ENCODE data around the gene B3GAT2. TPM values are rescaled to one million over a fixed set of nuclear protein-coding genes. Genes with fewer than 3 reads are reported as not detected.

The B3GAT2 gene
- total and polyA plus RNA-seq, 2 of the 13 experiments (the other 11 are each of a cell fraction or from before 2014, with no cell fraction given), result 0.01 to 0.02 TPM

GRCh38 chr6:70955441-70956190 is 1.2 kb downstream of the B3GAT2 start (continued):
- TF ChIP-seq HNF4G (IDR thresholded peaks at IDR 0.05; ENCODE audit: borderline replicate concordance, low read depth, low read length) (no peak), HNF4G (CRISPR knock-in tag; IDR thresholded peaks at IDR 0.05; ENCODE audit: borderline replicate concordance, low read depth) (no peak), ZNF160 (CRISPR knock-in tag; IDR thresholded peaks at IDR 0.05) (no peak; the same call in 1 of the 2 replicates), SAP130 (CRISPR knock-in tag; IDR thresholded peaks at IDR 0.05; ENCODE audit: low read depth) (peak; percentile 46), ZSCAN21 (CRISPR knock-in tag; IDR thresholded peaks at IDR 0.05; ENCODE audit: borderline replicate concordance) (peak; percentile 85), THAP7 (CRISPR knock-in tag; IDR thresholded peaks at IDR 0.05) (no peak), ZNF788 (CRISPR knock-in tag; IDR thresholded peaks at IDR 0.05; ENCODE audit: borderline replicate concordance) (no peak), JUN (CRISPR knock-in tag; IDR thresholded peaks at IDR 0.05) (no peak), ZNF841 (CRISPR knock-in tag; IDR thresholded peaks at IDR 0.05; ENCODE audit: borderline replicate concordance) (no peak), THAP8 (CRISPR knock-in tag; IDR thresholded peaks at IDR 0.05; ENCODE audit: borderline replicate concordance) (no peak), ZNF431 (CRISPR knock-in tag; IDR thresholded peaks at IDR 0.05; ENCODE audit: borderline replicate concordance, low read depth) (no peak), ZBTB7A (CRISPR knock-in tag; IDR thresholded peaks at IDR 0.05) (no peak), ZNF761 (CRISPR knock-in tag; conservative IDR thresholded peaks at IDR 0.05) (0 out of 2 replicates have a peak, but pooled peaks have one; percentile 62), ZNF44 (CRISPR knock-in tag; IDR thresholded peaks at IDR 0.05) (no peak), ZNF83 (CRISPR knock-in tag; IDR thresholded peaks at IDR 0.05; ENCODE audit: borderline replicate concordance) (no peak), FOSL1 (CRISPR knock-in tag; IDR thresholded peaks at IDR 0.05; ENCODE audit: borderline replicate concordance) (no peak), RORA (CRISPR knock-in tag; IDR thresholded peaks at IDR 0.05) (no peak), ZNF746 (CRISPR knock-in tag; IDR thresholded peaks at IDR 0.05) (no peak; the same call in 1 of the 2 replicates), ZNF234 (CRISPR knock-in tag; conservative IDR thresholded peaks at IDR 0.05) (no peak), TRIM24 (CRISPR knock-in tag; IDR thresholded peaks at IDR 0.05) (no peak), ZKSCAN5 (CRISPR knock-in tag; IDR thresholded peaks at IDR 0.05) (no peak), MXI1 (IDR thresholded peaks at IDR 0.05; ENCODE audit: borderline replicate concordance, low read depth, low read length) (no peak), ZNF740 (CRISPR knock-in tag; IDR thresholded peaks at IDR 0.05) (no peak; the same call in 1 of the 2 replicates), SPEN (CRISPR knock-in tag; IDR thresholded peaks at IDR 0.05; ENCODE audit: low read depth) (0 out of 2 replicates have a peak, but pooled peaks have one; percentile 63), ZBTB21 (CRISPR knock-in tag; IDR thresholded peaks at IDR 0.05) (no peak), ZNF773 (CRISPR knock-in tag; IDR thresholded peaks at IDR 0.05; ENCODE audit: borderline replicate concordance) (peak; percentile 46; the same call in 1 of the 2 replicates), HOMEZ (CRISPR knock-in tag; IDR thresholded peaks at IDR 0.05; ENCODE audit: low read depth) (no peak), ZNF414 (CRISPR knock-in tag; IDR thresholded peaks at IDR 0.05) (no peak)

Measured in HepG2 (cell line).